ENCODE results near the gene STAT6.

The STAT6 gene

DNA sequence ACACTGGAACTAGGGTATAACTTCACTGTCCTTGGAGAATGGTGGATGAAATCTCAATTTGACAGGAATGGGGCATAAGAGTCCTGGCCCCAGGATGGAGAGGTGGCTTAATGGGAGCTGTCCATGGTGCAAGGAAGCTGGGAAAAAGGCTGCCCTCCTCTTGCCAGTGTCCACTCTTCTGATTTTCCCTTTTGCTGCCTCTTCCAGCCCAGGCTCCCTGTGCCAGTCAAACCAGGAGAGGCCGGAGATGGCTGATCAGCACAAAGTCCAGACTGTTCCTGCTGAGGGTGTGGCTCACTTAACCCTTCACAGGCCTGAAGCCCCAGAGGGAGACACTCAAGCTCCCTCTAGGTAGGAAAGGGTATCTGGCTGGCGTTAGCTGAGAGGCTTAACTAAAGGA is 61.3 kb downstream of the STAT6 start, which contains the start of gene MYO1A:
MYO1A (minus strand) TSS at position 240 of the 400 bp plus-strand sequence. CDS start 1,806 bp downstream, outside the sequence.
- no peak for DNase-seq

GRCh38 chr12:57049119-57049446 is 62.1 kb downstream of the STAT6 start:
- no peak for DNase-seq

GRCh38 chr12:57048423-57049118 is 62.6 kb downstream of the STAT6 start:
- no peak for DNase-seq

GRCh38 chr12:57047981-57048380 is 63.2 kb downstream of the STAT6 start:
- no peak for DNase-seq

DNA sequence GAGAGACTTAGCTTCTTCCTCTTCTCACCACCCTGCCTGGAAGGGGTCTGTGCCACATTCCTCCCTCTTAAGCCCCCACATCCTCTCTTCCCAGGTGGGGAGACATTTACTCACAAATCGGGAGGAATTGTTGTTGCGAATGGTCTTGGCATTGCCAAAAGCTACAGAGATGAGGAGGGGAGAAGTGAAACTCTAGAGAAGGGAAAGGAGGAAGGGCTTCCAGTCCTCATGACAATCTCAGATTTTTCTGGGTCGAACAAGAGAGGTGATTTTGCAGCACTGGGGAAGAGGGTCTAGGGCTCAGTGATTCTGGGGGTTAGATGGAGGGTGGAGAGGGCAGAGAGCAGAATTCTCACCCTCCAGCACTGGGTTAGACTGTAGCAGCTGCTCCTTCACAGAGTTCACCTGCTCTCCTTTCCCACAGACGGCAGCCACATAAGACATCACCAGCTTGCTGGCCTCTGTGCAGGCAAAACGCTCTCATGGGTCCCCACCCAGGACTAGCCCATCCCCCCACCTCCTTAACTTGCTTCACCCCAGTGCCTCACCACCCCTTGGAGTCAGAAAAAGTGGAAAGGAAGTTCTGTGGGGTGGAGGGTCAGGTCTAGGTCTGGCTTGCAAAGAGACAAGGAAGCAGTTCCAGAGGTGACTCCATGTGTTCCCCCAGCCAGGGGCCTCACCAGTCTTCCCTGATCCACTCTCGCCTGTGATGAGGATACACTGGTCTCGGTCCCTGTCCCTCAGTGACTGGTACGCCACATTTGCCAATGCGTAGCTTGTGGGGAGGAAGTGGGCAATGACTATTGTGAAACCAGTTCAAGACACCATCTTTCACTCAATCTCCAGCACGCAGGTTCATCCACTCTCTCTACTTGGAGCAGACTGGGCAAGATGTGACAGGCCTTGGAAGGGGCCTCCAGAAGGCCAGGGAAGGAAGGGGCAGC is 63.9 kb downstream of the STAT6 start:
- DNase-seq: no peak

- no peak for DNase-seq
Observed at GRCh38 chr12:57046086-57046791, 64.9 kb downstream of the STAT6 start.

Measured in right kidney (tissue), 1 donor.